G401 (cell line): ENCODE results near the gene PODNL1. TPM values are rescaled to one million over a fixed set of nuclear protein-coding genes. Genes with fewer than 3 reads are reported as not detected.

ENCODE experiments used
- DNase-seq: peaks from one replicate; pipeline ENCODE4 v3.0.0-alpha.2; 2015; ENCODE audit warnings: low spot score
- in situ Hi-C: cut with HindIII; loops from 2 replicates; pipeline ENCODE4 v1.10.0; 2016; ENCODE audit warnings: low sequenced_read_pairs, mixed read lengths
- total RNA-seq: library from RNA; depleted of rRNA; stranded (reverse); fragments of >200 nt; shearing (Covaris generic); gene quantifications from 2 replicates; pipeline ENCODE4 v1.2.3, GENCODE V29; 2014; rRNA removed

PODNL1 gene
- total RNA-seq, 1 experiment from 2014 or later = not detected

GRCh38 chr19:13882419-13882795 is 55.8 kb downstream of the PODNL1 start:
- in situ Hi-C loops = no loop called here
- DNase-seq = no peak

GRCh38 chr19:13881692-13882418 is 56.4 kb downstream of the PODNL1 start:
- no peak for DNase-seq
- in situ Hi-C loops = no loop called here

- in situ Hi-C loops = no loop called here
- DNase-seq = no peak
These were observed 56.9 kb downstream of the PODNL1 start for GRCh38 chr19:13881251-13881691.

Other genes with a start within 250 kb of the PODNL1 start
- 9.0 and 15.3 TPM in 2 replicates for gene MRI1, start 173.9 kb downstream of the PODNL1 start, total RNA-seq
- 132 and 158 TPM in 2 replicates for gene C19orf53, start 164.0 kb downstream of the PODNL1 start, total RNA-seq
- 5.2 and 8.1 TPM in 2 replicates for gene ZSWIM4, start 143.0 kb downstream of the PODNL1 start, total RNA-seq
- 3.0 and 6.3 TPM in 2 replicates for gene NANOS3, start 61.3 kb downstream of the PODNL1 start, total RNA-seq
- gene BRME1, start 32.3 kb downstream of the PODNL1 start, total RNA-seq = 2.9 and 6.6 TPM in 2 replicates
- 11.9 and 17.5 TPM in 2 replicates for gene CC2D1A, start 32.2 kb downstream of the PODNL1 start, total RNA-seq
- gene DCAF15, start 14.1 kb upstream of the PODNL1 start, total RNA-seq = 33.2 and 38.2 TPM in 2 replicates
- gene RFX1, start 67.9 kb upstream of the PODNL1 start, total RNA-seq = 1.8 and 6.0 TPM in 2 replicates
- gene RLN3, start 89.7 kb upstream of the PODNL1 start, total RNA-seq = not detected in 2 replicates
- gene IL27RA, start 93.3 kb upstream of the PODNL1 start, total RNA-seq = 28.1 and 32.5 TPM in 2 replicates
- 14.8 and 23.1 TPM in 2 replicates for gene PALM3, start 123.7 kb upstream of the PODNL1 start, total RNA-seq
- 2.8 and 4.6 TPM in 2 replicates for gene MISP3, start 134.4 kb upstream of the PODNL1 start, total RNA-seq
- gene C19orf67, start 147.4 kb upstream of the PODNL1 start, total RNA-seq = not detected in 2 replicates
- 162 and 188 TPM in 2 replicates for gene SAMD1, start 152.3 kb upstream of the PODNL1 start, total RNA-seq
- gene PRKACA, start 179.3 kb upstream of the PODNL1 start, total RNA-seq = 31.8 and 37.7 TPM in 2 replicates
- gene ASF1B, start 198.2 kb upstream of the PODNL1 start, total RNA-seq = 108 and 120 TPM in 2 replicates